GM23338 (cell line): ENCODE measurements around the gene UBAP1L. TPM values are rescaled to one million over a fixed set of nuclear protein-coding genes. Genes with fewer than 3 reads are reported as not detected.

Source experiments
- ATAC-seq: fragments of 200-7000 bp; cut with Tn5 transposase; 3 replicates; pipeline ENCODE4 v1.9.1; 2020
- DNase-seq: peaks from one replicate; pipeline ENCODE4 v3.0.0-alpha.2; 2015; ENCODE audit warnings: low spot score
- H2AFZ ChIP-seq: fragments of 200-600 bp; sonication (generic); 2 replicates; pipeline ENCODE4 v1.8.0; 2016; ENCODE audit warnings: antibody characterized with exemption, mild to moderate bottlenecking, moderate library complexity
- H3F3A ChIP-seq: fragments of 200-600 bp; sonication (generic); replicated peaks from 2 replicates; pipeline ENCODE4 v1.8.0; 2017; ENCODE audit warnings: antibody characterized with exemption, mixed run types, low read depth
- H3K27ac ChIP-seq: fragments of 200-600 bp; sonication (generic); 2 replicates; pipeline ENCODE4 v1.6.1; 2016; ENCODE audit warnings: low read depth
- H3K27me3 ChIP-seq: fragments of 200-600 bp; sonication (generic); 2 replicates; pipeline ENCODE4 v1.8.0; 2016; ENCODE audit warnings: mild to moderate bottlenecking, mixed run types, moderate library complexity; ENCODE audit not compliant: insufficient read depth
- H3K36me3 ChIP-seq: fragments of 200-600 bp; sonication (generic); 2 replicates; pipeline ENCODE4 v1.8.0; 2016; ENCODE audit warnings: mild to moderate bottlenecking; ENCODE audit not compliant: insufficient read depth
- H3K4me1 ChIP-seq: fragments of 200-600 bp; sonication (generic); 2 replicates; pipeline ENCODE4 v1.8.0; 2016; ENCODE audit warnings: mild to moderate bottlenecking, moderate library complexity; ENCODE audit not compliant: insufficient read depth
- H3K4me2 ChIP-seq: fragments of 200-600 bp; sonication (generic); 2 replicates; pipeline ENCODE4 v1.7.1; 2017; ENCODE audit warnings: mixed run types
- H3K4me3 ChIP-seq: fragments of 200-600 bp; sonication (generic); 2 replicates; pipeline ENCODE4 v1.6.1; 2016; ENCODE audit warnings: mixed run types
- H3K79me2 ChIP-seq: fragments of 200-600 bp; sonication (generic); replicated peaks from 2 replicates; pipeline ENCODE4 v1.8.0; 2017; ENCODE audit warnings: mild to moderate bottlenecking; ENCODE audit not compliant: insufficient read depth
- H3K9me2 ChIP-seq: fragments of 200-600 bp; sonication (generic); 2 replicates; pipeline ENCODE4 v1.8.0; 2017; ENCODE audit not compliant: insufficient read depth
- H4K20me1 ChIP-seq: fragments of 200-600 bp; sonication (generic); replicated peaks from 2 replicates; pipeline ENCODE4 v1.8.0; 2017; ENCODE audit warnings: mild to moderate bottlenecking; ENCODE audit not compliant: insufficient read depth
- H3K27ac Mint-ChIP-seq: 2 replicates; pipeline ENCODE4 v1.8.0; 2020; ENCODE audit warnings: inconsistent platforms, mild to moderate bottlenecking, moderate library complexity, mixed read lengths
- H3K27me3 Mint-ChIP-seq: 3 replicates; pipeline ENCODE4 v1.8.0; 2022; ENCODE audit warnings: low read depth, mild to moderate bottlenecking, moderate library complexity, mixed read lengths, inconsistent platforms; ENCODE audit not compliant: insufficient read depth, poor library complexity
- H3K36me3 Mint-ChIP-seq: 3 replicates; pipeline ENCODE4 v1.8.0; 2021; ENCODE audit warnings: low read depth, mild to moderate bottlenecking, inconsistent platforms, moderate library complexity, mixed read lengths
- H3K4me1 Mint-ChIP-seq: 3 replicates; pipeline ENCODE4 v1.8.0; 2020; ENCODE audit warnings: mild to moderate bottlenecking, inconsistent platforms, mixed read lengths
- H3K4me3 Mint-ChIP-seq: 3 replicates; pipeline ENCODE4 v1.8.0; 2021; ENCODE audit warnings: moderate library complexity, mild to moderate bottlenecking, inconsistent platforms, mixed read lengths
- H3K9me3 Mint-ChIP-seq: 3 replicates; pipeline ENCODE4 v1.8.0; 2020; ENCODE audit warnings: moderate library complexity, mild to moderate bottlenecking, inconsistent platforms, mixed read lengths
- CTCF ChIP-seq, 2 experiments: fragments of 200-600 bp in 1 of 2; sonication (generic) in 1 of 2; conservative IDR thresholded peaks; 2 replicates each; pipeline versions ENCODE4 v1.5.1 to v1.6.1; 2016 to 2017; ENCODE audit warnings: antibody characterized with exemption in 2 of 2, low read depth in 2 of 2, mild to moderate bottlenecking in 2 of 2, moderate library complexity in 1 of 2
- ZNF462 ChIP-seq: fragments of 250-450 bp; sonication (Bioruptor Pico); IDR thresholded peaks from 2 replicates; pipeline ENCODE4 v1.5.0; 2020; ENCODE audit warnings: mild to moderate bottlenecking, moderate library complexity
- polyA plus RNA-seq: library from polyadenylated mRNA; unstranded; fragments of >200 nt; fragmentation: Nextera tagmentation; extraction: Ambion mirVana; gene quantifications from 2 replicates; pipeline ENCODE4 v1.2.1, GENCODE V29; 2016
- total RNA-seq: library from RNA; depleted of rRNA; stranded (reverse); fragments of >200 nt; shearing (Covaris generic); gene quantifications from 2 replicates; pipeline ENCODE4 v1.2.3, GENCODE V29; 2014

The UBAP1L gene
- total and polyA plus RNA-seq, 2 experiments from 2014 or later = 0.53 to 1.5 TPM

GRCh38 chr15:65054333-65055200 is 60.4 kb downstream of the UBAP1L start:
- no peak overlapping the region for H3K4me3 Mint-ChIP-seq
- no peak overlapping the region for H3K27ac ChIP-seq

More at GRCh38 chr15:65054333-65055200, 60.4 kb downstream of the UBAP1L start:
- Histone ChIP-seq H3K79me2 (no peaks in the 10 kb centered on the region), H3F3A (0 out of 2 replicates have a peak, but pooled peaks cover 4% of the 10 kb centered on the region), H4K20me1 (no peaks in the 10 kb centered on the region), H3K36me3 (no peaks in the 10 kb centered on the region), H3K9me2 (no peaks in the 10 kb centered on the region), H3K4me1 (no peaks in the 10 kb centered on the region), H3K27me3 (no peaks in the 10 kb centered on the region), H3K4me2 (no peak overlapping the region), H3K4me3 (no peak overlapping the region), H2AFZ (no peak overlapping the region)
- H3K27me3 Mint-ChIP-seq = peaks cover 8% of the 10 kb centered on the region
- ATAC-seq (peak; percentile 84), DNase-seq (peak; percentile 85)
- no peak overlapping the region for H3K27ac Mint-ChIP-seq
- H3K4me1 Mint-ChIP-seq = peaks cover 6% of the 10 kb centered on the region; the same call in 2 of the 3 replicates
- no peak for TF ChIP-seq ZNF462 (CRISPR knock-in tag)
- TF ChIP-seq CTCF (conservative IDR thresholded peaks at IDR 0.05; ENCODE audit: low read depth in 2 of 2) = peak; percentile 84 to 99
- H3K9me3 Mint-ChIP-seq = no peaks in the 10 kb centered on the region
- H3K36me3 Mint-ChIP-seq = peaks cover 2% of the 10 kb centered on the region; the same call in 1 of the 3 replicates
